ENCODE results near the gene LRP1.

Gene LRP1

DNA sequence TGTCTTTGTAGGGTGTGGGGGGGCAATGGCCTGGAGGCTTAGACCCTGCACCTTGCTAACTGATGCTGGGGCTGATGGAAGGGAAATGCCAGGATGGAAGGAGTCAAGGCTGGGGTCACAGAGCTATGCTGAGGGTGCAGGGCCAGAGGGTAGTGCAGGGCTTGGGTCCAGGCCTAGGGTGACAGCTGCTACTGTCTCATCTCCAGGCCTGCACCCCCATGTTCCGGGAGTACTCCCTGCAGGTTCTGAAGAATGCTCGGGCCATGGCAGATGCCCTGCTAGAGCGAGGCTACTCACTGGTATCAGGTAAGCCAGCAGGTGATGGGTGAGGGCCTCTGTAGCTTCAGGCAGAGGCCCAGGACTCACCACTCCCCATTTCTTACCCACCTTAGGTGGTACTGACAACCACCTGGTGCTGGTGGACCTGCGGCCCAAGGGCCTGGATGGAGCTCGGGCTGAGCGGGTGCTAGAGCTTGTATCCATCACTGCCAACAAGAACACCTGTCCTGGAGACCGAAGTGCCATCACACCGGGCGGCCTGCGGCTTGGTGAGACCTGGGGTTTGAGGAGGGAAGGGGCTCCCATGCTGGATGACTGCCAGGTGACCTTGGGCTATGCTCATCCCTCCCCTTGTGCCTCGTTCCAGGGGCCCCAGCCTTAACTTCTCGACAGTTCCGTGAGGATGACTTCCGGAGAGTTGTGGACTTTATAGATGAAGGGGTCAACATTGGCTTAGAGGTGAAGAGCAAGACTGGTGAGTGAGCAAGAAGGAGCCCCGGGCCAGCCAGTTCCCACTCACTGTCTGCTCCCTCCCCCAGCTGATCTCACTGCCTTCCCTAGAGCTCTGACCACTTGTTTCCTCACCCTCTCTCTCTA, 105.3 kb downstream of the LRP1 start:
- DNase-seq (ENCODE audit: low read depth in 2 of 3, low spot score in 2 of 3): no peak

DNA sequence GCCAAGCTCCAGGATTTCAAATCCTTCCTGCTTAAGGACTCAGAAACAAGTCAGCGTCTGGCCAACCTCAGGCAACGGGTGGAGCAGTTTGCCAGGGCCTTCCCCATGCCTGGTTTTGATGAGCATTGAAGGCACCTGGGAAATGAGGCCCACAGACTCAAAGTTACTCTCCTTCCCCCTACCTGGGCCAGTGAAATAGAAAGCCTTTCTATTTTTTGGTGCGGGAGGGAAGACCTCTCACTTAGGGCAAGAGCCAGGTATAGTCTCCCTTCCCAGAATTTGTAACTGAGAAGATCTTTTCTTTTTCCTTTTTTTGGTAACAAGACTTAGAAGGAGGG, 105.9 kb downstream of the LRP1 start:
- DNase-seq (ENCODE audit: low read depth in 2 of 3, low spot score in 2 of 3): no peak

DNA sequence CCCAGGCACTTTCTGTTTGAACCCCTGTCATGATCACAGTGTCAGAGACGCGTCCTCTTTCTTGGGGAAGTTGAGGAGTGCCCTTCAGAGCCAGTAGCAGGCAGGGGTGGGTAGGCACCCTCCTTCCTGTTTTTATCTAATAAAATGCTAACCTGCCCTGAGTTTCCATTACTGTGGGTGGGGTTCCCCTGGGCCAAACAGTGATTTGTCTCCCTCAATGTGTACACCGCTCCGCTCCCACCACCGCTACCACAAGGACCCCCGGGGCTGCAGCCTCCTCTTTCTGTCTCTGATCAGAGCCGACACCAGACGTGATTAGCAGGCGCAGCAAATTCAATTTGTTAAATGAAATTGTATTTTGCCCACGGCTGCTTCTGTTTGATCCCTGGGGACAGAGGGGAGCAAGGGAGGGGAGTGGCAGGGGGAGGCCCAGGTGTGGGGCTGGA, 106.3 kb downstream of the LRP1 start:
- DNase-seq (ENCODE audit: low read depth in 2 of 3, low spot score in 2 of 3): no peak

DNA sequence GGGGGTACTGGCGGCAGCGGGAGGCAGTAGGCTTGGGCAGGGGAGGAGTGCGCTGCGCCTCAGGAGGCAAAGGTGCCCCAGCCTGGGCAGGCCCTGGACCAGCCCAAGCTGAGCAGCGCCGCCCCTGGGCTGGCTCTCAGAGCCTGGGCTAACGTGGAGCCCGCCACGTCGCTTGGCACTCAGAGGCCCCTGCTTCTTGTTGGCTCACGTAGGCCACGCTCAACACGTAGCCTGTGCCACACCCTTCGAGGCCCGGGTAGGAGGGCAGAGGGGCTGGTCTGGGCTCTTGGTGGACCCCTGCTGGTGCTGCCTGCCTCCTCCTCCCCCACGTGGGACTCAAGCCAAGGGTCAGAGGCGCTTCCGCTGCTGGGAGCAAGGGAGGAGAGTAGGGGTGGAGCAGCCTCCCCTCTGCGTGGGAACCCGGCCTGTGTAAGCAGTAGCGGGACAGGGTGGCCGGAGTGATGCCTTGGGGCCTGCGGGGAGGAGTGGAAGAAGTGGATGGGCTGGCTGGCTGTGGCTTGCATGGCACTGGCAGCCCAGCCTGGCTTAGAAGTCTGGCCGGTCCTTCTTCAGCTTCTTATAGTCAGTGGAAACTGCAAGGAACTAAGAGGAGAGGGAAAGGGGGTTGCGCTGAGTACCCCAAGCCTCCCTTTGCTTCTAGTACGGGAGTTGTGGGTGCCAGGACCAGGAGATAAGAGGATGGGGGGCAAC, 106.9 kb downstream of the LRP1 start:
- DNase-seq (ENCODE audit: low read depth in 2 of 3, low spot score in 2 of 3): no peak

DNA sequence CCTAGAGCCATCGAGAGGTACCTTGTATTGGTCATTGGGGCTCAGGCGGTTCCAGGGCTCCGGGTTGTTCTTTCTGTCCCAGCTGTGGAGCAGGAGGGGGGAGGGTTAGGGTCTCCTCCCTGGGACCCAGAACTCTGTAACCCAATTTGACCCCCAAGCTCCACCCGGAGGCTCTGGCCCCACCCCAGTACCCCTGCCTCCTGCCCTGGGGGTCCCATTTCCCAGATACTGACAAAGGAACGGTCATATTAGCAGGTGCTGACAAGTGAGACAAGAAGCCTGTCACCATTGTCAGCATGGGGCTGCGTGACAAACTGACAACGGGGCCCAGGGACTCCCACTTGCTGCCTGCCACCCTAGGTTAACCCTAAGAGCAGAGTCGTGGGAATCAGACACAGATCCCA, 107.4 kb downstream of the LRP1 start:
- DNase-seq (ENCODE audit: low read depth in 2 of 3, low spot score in 2 of 3): no peak

DNA sequence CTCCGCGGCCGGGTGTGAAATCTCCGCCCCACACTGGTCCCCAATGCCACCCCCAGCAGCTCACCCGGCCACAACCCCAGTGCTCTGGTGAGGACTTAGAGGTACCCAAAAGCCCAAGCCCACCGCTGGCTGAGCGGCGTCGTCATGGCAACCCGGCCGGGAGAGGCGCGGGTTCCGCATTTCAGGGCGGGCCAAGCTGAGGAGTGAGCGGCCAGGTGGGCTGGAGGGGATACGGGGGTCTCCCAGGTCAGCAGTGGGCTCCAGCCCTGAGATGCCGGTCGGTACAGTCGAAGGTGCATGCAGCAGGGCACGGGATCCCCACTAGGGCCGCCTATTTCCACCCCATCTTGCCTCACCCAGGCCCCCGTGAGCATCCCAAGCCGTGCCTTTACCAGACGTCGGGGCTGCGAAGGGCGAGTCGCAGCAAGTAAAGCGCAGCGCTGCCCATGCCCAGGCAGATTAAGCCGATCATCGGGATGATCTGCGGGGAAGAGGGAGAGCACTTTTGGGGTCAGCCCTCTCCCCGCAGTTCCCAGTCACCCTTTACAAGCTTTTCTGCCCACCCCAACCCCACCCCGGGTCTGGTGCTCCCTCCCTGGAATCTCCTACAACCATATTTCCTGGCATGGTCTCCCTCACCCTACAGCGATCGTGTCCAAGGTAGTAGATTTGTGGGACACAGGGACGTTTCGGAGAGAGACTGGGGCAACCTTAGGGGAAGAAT, 108.1 kb downstream of the LRP1 start:
- DNase-seq (ENCODE audit: low read depth in 2 of 3, low spot score in 2 of 3): no peak

DNA sequence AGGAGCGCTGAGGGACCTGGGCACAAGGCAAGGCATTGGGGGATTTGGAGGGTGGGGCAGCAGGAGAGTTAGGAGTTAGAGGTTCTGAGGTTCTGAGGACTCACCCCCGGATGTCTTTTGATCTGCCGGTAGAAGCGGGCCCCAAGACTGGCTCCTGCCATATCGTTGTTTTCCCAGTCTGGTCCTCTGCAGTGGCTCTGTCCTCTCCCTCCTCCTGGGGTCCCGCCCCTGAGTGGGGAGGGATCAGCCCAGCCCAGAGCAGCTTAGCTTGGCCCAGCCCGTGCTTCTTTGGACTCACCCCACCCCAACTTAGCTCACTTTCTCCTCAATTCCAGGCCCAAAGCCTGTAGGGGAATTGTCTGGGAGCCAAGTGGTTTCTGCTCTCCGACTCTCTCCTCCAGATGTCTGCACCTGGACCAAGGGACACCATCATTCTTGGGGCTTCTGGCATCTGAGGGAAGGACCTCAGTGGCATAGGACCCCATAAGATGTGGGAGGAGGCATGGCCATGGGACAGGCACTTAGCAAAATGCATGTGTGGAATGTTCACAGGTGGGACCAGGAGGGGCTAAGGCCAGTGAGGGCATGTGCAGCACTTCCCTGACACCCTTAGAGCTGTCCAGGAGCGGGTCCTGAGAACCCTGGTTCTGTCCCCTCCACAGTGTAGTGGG, 108.8 kb downstream of the LRP1 start:
- DNase-seq (ENCODE audit: low read depth in 2 of 3, low spot score in 2 of 3): no peak

DNA sequence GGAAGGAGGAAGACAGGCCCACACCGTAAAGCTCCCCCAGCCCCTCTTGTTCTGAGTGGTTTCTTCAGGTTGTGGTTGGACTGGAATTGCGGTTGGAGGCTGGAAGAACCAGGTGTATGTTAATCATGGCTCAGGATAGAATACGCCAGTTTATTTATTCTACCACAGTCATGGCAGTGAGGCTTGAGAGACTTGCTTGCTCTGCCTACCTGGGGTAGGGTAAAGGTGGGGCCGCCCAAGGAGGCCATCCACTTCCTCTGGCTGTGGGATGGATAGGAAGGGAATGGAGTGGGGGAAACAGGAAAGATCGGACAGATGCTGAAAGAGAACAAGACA, 109.3 kb downstream of the LRP1 start:
- DNase-seq (ENCODE audit: low read depth in 2 of 3, low spot score in 2 of 3): no peak

DNA sequence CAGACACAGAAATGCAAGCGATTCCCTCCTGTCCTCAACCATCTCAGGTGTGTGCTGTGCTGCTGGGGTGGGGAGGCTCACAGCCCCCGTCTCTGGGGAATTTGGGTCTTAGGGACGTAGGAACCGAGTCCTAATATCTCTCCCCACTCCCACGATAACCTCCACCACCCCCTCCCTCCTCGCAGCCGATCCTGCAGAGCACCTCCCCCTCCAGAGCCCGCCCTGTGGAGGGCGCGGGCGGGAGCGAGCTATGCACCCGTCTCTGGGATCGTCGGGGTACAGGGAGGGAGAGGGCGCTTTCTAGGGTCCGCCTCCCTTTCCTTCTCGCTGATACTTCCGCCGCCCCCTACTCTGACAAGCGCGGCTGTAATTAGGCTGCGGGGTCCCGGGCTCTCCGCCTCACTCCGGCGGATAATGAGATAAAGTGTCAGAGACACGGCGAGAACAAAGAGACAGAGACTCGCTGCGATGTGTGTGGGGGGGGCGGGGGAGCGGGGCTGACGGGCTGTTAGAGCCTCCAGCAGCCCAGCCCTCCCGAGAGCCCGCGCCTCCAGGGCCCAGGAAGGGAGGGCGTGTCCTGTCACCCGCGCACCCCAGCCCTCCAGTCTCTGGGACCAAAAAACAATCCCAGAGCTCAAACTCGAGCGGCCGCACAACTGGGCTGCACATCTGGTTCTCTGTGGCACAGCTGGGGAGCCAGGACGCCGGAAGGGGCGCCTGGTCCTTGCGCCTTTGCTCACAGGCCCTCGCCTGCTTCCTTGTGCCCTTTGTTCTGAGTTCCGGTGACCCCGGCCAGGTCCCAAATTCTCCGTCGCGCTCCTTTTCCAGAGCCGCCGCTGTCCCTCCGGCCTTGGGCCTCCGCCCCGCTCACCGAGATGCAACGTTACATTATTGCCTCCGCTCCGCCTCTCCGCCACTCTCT, 109.9 kb downstream of the LRP1 start:
- no peak for DNase-seq (ENCODE audit: low read depth in 2 of 3, low spot score in 2 of 3)

DNA sequence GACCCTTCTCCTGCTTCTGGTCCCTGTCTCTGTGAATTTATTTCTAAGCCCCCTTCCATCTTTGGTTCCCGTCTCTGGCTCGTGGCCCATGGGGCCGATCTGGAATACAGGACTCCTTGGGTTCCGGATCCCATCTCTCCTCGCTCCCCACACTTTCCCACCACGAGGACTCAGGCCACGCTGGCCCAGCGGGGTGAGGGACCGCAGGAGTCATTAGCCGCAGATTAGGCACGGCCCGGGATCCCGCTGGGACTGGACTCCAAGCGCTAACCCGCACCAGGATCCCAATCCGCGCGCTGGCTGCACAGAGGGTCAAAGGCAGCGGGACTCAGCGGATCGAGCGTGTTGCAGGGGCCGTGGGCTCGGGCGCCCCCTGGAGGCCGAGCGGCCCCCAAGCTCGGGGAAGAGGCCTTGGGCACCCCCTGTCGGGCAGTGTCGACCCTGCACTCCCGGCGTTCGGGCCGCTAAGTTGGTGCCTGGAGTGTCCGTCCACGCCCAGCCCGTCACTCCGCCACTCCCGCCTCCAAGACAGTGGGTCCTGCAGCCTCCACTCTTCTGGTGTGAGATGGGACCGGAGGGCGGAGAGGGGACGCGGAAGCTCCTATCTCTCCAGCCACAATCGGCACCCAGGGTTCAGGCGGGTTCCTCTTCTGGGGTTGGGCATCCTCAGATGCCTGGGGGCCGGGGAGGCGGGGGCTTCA, 110.7 kb downstream of the LRP1 start:
- DNase-seq (ENCODE audit: low read depth in 2 of 3, low spot score in 2 of 3): peak; percentile 77 to 95 (median 87)

DNA sequence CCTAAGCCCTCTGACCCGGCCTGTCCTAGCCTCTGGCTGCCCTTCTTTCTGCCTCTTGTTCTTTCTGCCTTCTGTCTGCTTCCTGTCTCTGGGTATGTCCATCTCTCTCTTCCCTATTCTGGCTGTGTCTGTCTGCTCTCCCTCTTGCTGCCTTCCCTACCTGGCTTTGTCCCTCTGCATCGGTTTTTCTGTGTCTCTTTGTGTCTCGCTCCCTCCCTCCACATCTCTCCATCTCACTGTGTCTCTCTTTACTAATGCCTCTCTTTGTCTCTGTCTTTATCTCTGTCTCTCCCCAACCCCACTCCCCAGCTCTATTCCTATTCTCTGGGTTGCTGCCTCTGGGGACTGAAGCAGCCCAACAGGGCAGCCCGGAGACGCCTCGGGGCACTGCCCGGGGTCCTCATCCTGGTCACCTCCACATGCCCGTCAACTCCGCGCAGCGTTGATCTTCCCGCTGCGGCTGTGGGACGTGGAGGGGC, 111.3 kb downstream of the LRP1 start:
- no peak for DNase-seq (ENCODE audit: low read depth in 2 of 3, low spot score in 2 of 3)

DNA sequence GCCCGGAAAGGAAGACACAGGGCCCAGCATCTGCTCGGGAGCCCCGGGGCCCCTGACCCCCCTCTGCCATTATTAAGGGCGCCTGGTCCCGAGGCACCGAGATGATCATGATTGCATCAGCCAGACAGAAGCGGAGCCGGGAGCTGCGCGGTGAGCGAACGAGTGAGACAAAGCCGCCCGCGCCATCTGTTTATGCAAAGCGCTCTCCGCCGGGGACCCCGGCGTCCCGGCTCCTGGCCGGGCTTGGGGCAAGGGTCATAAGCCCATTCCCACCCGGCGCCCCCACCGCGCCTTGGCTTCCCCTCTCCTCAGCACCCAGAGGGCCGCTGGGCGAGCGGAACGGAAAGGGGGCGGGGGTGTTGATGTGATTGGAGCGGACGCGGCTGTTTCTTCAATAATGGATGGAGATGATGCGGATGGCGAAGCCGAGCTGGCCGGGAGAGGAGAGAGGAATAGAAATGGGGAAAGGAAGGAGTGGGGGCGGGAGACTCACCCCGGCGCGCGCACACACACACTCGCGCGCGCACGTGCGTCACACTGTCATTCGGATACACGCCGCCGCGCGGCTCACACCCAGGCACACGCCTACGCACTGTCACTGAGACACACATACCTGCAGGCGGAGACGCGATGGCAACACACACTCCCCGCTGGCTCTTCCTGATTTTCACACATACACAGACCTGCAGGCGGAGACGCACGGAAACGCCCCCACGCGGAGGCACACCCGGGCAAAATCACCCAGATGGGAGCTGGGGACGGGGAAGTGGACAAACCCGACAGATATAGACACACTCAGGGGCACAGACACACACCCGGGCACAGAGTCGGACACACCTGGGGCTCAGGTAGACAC, 112.0 kb downstream of the LRP1 start:
- no peak for DNase-seq (ENCODE audit: low read depth in 2 of 3, low spot score in 2 of 3)

DNA sequence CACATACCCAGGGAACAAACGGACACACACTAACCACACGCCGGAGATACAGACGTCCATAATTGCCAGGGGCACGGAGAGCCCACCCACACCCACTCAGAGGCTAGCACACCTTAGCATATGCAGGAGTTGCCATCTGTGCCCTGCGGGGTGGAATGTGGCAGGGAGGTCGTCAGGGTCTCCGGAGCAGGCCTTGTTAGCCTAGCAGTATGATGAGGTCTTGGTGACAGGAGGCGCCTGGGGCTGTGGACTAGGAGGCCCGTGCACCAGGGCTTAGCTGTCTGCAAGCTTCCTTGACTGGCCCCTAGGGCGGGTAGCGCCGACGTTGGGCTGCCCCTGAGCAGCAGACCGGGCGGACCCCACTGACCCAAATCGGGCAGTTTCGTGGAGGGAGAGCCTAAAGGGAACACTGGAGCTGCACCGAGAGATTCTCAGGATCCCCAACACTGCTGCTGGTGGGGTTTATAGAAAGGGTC, 112.7 kb downstream of the LRP1 start:
- DNase-seq (ENCODE audit: low read depth in 2 of 3, low spot score in 2 of 3): no peak

DNA sequence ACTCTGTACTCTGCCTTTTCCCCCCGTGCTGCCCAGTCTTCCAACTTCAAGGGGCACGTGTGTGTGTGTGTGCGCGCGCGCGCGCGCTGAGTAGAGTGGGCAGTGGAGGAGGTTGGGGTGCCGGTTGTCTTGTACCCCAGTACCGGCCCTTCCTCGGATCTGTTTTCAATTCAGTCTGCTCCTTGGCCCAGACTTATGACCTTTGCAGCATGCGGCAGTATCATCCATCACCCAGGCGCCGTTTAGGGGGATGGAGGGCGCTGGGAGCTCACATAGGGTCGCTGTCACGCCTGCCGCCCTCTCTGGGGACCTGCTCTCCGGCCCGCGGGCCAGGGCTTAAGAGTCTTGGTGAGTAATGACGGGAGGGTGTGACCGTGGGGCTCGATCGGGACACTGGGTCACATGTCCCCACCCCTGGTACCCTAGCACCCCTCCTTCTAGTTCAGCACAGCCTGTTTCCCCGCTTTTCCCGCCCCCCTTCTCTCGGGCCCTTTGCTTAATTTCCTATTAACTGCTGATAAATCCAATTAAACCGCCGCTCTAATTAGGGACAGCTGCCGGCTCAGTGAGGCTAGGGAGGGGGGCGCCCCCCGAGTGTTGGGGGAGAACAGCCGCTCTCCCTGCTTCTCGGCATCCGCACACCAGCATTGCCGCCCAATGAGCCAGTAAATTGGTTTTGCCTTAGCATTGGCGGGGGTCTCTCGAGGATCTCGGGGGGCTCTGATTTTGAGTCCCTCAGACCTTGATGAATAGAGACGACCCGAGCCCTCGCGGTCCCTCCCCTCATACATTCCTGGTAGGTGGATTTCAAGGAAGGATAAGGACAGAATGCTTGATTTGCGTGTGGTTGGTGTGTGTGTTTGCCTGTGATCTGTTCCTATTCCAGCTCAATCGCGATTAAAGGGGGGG, 113.4 kb downstream of the LRP1 start:
- DNase-seq (ENCODE audit: low read depth in 2 of 3, low spot score in 2 of 3): no peak

DNA sequence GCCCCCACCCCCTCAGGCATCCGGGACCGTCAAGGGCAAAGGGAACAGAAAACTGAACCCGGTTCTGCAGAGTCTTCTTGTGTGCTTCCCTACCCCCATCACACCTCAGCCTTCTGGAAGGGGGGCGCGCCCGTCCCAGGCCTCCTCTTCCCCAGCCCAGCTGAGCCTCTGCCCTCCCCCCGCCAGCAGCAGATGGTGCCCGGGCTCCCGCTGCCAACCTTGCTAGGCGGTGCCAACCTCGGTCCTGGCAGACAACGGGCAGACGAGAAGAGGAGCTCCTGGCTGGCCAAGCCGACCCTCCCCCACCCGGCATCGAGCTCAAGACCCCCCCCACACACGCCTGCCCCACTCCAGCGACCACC, 114.0 kb downstream of the LRP1 start:
- DNase-seq (ENCODE audit: low read depth in 2 of 3, low spot score in 2 of 3): no peak

DNA sequence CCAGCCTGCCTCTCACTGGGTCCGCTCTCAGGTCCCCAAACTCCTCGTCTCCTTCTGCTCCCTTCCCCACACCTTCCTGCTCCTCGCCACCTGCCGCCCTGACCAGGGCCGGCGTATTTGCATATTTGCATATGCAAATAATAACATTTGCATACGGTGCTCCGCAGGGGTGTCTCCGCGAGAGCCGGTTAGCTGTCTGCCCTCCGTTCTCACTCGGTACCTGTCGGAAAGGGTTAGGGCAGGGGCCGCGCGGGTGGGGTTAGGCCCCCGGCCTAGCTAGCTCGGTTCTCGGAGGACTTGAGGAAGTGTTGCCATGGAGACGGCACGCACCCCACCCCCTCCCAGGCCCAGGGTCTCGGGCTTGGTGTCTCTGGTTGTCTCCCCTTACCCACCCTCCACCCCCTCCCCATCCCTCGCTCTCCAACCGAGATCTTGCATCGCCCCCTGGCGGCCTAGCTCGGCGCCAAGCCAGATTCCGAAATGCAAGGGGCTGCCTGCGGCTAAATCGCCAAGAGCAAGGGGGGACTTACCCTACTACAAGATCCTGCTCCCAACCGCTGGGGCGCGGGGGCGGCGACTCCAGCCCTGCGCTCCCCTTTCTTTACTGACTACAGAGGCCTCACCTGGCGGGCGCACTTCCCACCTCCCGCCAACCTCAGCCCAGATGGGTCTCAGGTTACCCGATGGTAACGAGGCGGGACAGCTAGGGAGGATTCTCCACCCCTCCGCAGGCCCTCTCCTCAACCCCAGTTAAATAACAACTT, 114.6 kb downstream of the LRP1 start:
- DNase-seq (ENCODE audit: low read depth in 2 of 3, low spot score in 2 of 3): no peak
